SJSA1 (cell line): ENCODE results near the gene CRYBG1. TPM values are rescaled to one million over a fixed set of nuclear protein-coding genes. Genes with fewer than 3 reads are reported as not detected.

Source experiments
- DNase-seq, 2 experiments: peaks; one replicate each; pipeline ENCODE4 v3.0.0-alpha.2; 2015 to 2020; ENCODE audit warnings: low spot score in 2 of 2, low read depth in 1 of 2
- H3K27ac ChIP-seq: fragments of 250-450 bp; sonication (Bioruptor Pico); 2 replicates; pipeline ENCODE4 v1.5.1; 2020; ENCODE audit warnings: mild to moderate bottlenecking, moderate library complexity
- H3K27me3 ChIP-seq: fragments of 250-450 bp; sonication (Bioruptor Pico); replicated peaks from 2 replicates; pipeline ENCODE4 v1.5.1; 2020; ENCODE audit warnings: mild to moderate bottlenecking, moderate library complexity
- H3K36me3 ChIP-seq: fragments of 250-450 bp; sonication (Bioruptor Pico); 2 replicates; pipeline ENCODE4 v1.5.1; 2020; ENCODE audit warnings: mild to moderate bottlenecking
- H3K4me1 ChIP-seq: fragments of 250-450 bp; sonication (Bioruptor Pico); replicated peaks from 2 replicates; pipeline ENCODE4 v1.6.1; 2021; ENCODE audit warnings: mild to moderate bottlenecking
- H3K4me3 ChIP-seq: fragments of 250-450 bp; sonication (Bioruptor Pico); 2 replicates; pipeline ENCODE4 v1.5.1; 2020; ENCODE audit warnings: mild to moderate bottlenecking
- H3K9me3 ChIP-seq: fragments of 250-450 bp; sonication (Bioruptor Pico); replicated peaks from 2 replicates; pipeline ENCODE4 v1.5.1; 2020; ENCODE audit warnings: mild to moderate bottlenecking
- total RNA-seq: library from RNA; depleted of rRNA; stranded (reverse); fragments of >200 nt; shearing (Covaris generic); gene quantifications from 2 replicates; pipeline ENCODE4 v1.2.3, GENCODE V29; 2014

The CRYBG1 gene
- total RNA-seq, 1 experiment from 2014 or later: 10.1 TPM

GRCh38 chr6:106446287-106446885 is 85.9 kb downstream of the CRYBG1 start:
- Histone ChIP-seq H3K27me3 (peaks cover 22% of the 10 kb centered on the region), H3K4me1 (peaks cover 4% of the 10 kb centered on the region; the same call in 1 of the 2 replicates), H3K9me3 (no peaks in the 10 kb centered on the region), H3K36me3 (no peaks in the 10 kb centered on the region), H3K4me3 (no peak overlapping the region), H3K27ac (no peak overlapping the region)
- DNase-seq: no peak

GRCh38 chr6:106446983-106447382 is 86.5 kb downstream of the CRYBG1 start:
- Histone ChIP-seq H3K27ac (no peak overlapping the region), H3K27me3 (peaks cover 18% of the 10 kb centered on the region), H3K9me3 (no peaks in the 10 kb centered on the region), H3K4me1 (peaks cover 5% of the 10 kb centered on the region; the same call in 1 of the 2 replicates), H3K36me3 (no peaks in the 10 kb centered on the region), H3K4me3 (no peak overlapping the region)
- no peak for DNase-seq

GRCh38 chr6:106448000-106448426 is 87.5 kb downstream of the CRYBG1 start:
- H3K4me1 ChIP-seq: peaks cover 5% of the 10 kb centered on the region; the same call in 1 of the 2 replicates
- H3K9me3 ChIP-seq: no peaks in the 10 kb centered on the region
- DNase-seq: no peak
- no peak overlapping the region for H3K27ac ChIP-seq
- H3K27me3 ChIP-seq: peaks cover 8% of the 10 kb centered on the region
- H3K4me3 ChIP-seq: no peak overlapping the region
- no peaks in the 10 kb centered on the region for H3K36me3 ChIP-seq

- peaks cover 5% of the 10 kb centered on the region; the same call in 1 of the 2 replicates for H3K4me1 ChIP-seq
- H3K36me3 ChIP-seq: no peaks in the 10 kb centered on the region
- peaks cover 6% of the 10 kb centered on the region; the same call in 1 of the 2 replicates for H3K27me3 ChIP-seq
- no peak overlapping the region for H3K4me3 ChIP-seq
- DNase-seq: no peak
- no peak overlapping the region for H3K27ac ChIP-seq
- H3K9me3 ChIP-seq: no peaks in the 10 kb centered on the region
Measured at GRCh38 chr6:106450653-106451052, 90.1 kb downstream of the CRYBG1 start.

GRCh38 chr6:106451439-106451838 is 90.9 kb downstream of the CRYBG1 start:
- Histone ChIP-seq H3K27me3 (peaks cover 6% of the 10 kb centered on the region; the same call in 1 of the 2 replicates), H3K4me1 (peaks cover 5% of the 10 kb centered on the region; the same call in 1 of the 2 replicates), H3K36me3 (no peaks in the 10 kb centered on the region), H3K27ac (no peak overlapping the region), H3K9me3 (no peaks in the 10 kb centered on the region), H3K4me3 (no peak overlapping the region)
- DNase-seq: no peak

- no peaks in the 10 kb centered on the region for H3K9me3 ChIP-seq
- no peak overlapping the region for H3K4me3 ChIP-seq
- no peaks in the 10 kb centered on the region for H3K36me3 ChIP-seq
- peaks cover 6% of the 10 kb centered on the region; the same call in 1 of the 2 replicates for H3K27me3 ChIP-seq
- no peak overlapping the region for H3K27ac ChIP-seq
- DNase-seq: no peak
- peaks cover 5% of the 10 kb centered on the region; the same call in 1 of the 2 replicates for H3K4me1 ChIP-seq
Measured at GRCh38 chr6:106452628-106453027, 92.1 kb downstream of the CRYBG1 start.

GRCh38 chr6:106453756-106454367 is 93.3 kb downstream of the CRYBG1 start:
- H3K27me3 ChIP-seq: peaks cover 6% of the 10 kb centered on the region; the same call in 1 of the 2 replicates
- H3K9me3 ChIP-seq: no peaks in the 10 kb centered on the region
- no peak overlapping the region for H3K27ac ChIP-seq
- H3K4me1 ChIP-seq: peaks cover 5% of the 10 kb centered on the region; the same call in 1 of the 2 replicates
- DNase-seq: no peak
- H3K36me3 ChIP-seq: no peaks in the 10 kb centered on the region
- H3K4me3 ChIP-seq: no peak overlapping the region

- no peak for DNase-seq
- Histone ChIP-seq H3K4me1 (no peaks in the 10 kb centered on the region), H3K27ac (no peak overlapping the region), H3K36me3 (no peaks in the 10 kb centered on the region), H3K9me3 (no peaks in the 10 kb centered on the region), H3K4me3 (no peak overlapping the region), H3K27me3 (peaks cover 6% of the 10 kb centered on the region; the same call in 1 of the 2 replicates)
Measured at GRCh38 chr6:106456756-106457155, 96.2 kb downstream of the CRYBG1 start.

- Histone ChIP-seq H3K9me3 (no peaks in the 10 kb centered on the region), H3K36me3 (no peaks in the 10 kb centered on the region), H3K27me3 (peaks cover 6% of the 10 kb centered on the region; the same call in 1 of the 2 replicates), H3K4me1 (no peaks in the 10 kb centered on the region), H3K27ac (no peak overlapping the region), H3K4me3 (no peak overlapping the region)
- no peak for DNase-seq
Measured at GRCh38 chr6:106458021-106458986, 97.8 kb downstream of the CRYBG1 start.

- no peak overlapping the region for H3K4me3 ChIP-seq
- H3K27me3 ChIP-seq: peaks cover 3% of the 10 kb centered on the region; the same call in 1 of the 2 replicates
- no peaks in the 10 kb centered on the region for H3K4me1 ChIP-seq
- no peaks in the 10 kb centered on the region for H3K9me3 ChIP-seq
- DNase-seq: no peak
- no peak overlapping the region for H3K27ac ChIP-seq
- no peaks in the 10 kb centered on the region for H3K36me3 ChIP-seq
Measured at GRCh38 chr6:106460481-106460880, 100.0 kb downstream of the CRYBG1 start.

GRCh38 chr6:106461084-106461483 is 100.6 kb downstream of the CRYBG1 start:
- Histone ChIP-seq H3K27ac (no peak overlapping the region), H3K9me3 (no peaks in the 10 kb centered on the region), H3K4me1 (no peaks in the 10 kb centered on the region), H3K4me3 (no peak overlapping the region), H3K36me3 (no peaks in the 10 kb centered on the region), H3K27me3 (peaks cover 3% of the 10 kb centered on the region; the same call in 1 of the 2 replicates)
- no peak for DNase-seq

- Histone ChIP-seq H3K4me3 (no peak overlapping the region), H3K27me3 (peaks cover 8% of the 10 kb centered on the region), H3K27ac (no peak overlapping the region), H3K4me1 (no peaks in the 10 kb centered on the region), H3K36me3 (no peaks in the 10 kb centered on the region), H3K9me3 (no peaks in the 10 kb centered on the region)
- no peak for DNase-seq
Measured at GRCh38 chr6:106462923-106463557, 102.5 kb downstream of the CRYBG1 start.

- Histone ChIP-seq H3K27ac (no peak overlapping the region), H3K9me3 (no peaks in the 10 kb centered on the region), H3K4me1 (no peaks in the 10 kb centered on the region), H3K27me3 (peaks cover 8% of the 10 kb centered on the region), H3K36me3 (no peaks in the 10 kb centered on the region), H3K4me3 (no peak overlapping the region)
- DNase-seq: no peak
Measured at GRCh38 chr6:106466211-106466610, 105.7 kb downstream of the CRYBG1 start.
